CD4-positive, alpha-beta T cell treated with Interleukin-6 at 100 ng/mL for 8 hours (primary cell): ENCODE results near the gene TYMP.
A peak's percentile ranks its signal among the peaks of the same experiment; 100 is the strongest.

Source experiments
- DNase-seq: peaks from one replicate; pipeline ENCODE4 v3.0.0-alpha.2; 2020; ENCODE audit warnings: mixed read lengths, low spot score

The TYMP gene

GRCh38 chr22:50483556-50483955, 46.3 kb downstream of the TYMP start:
- no peak for DNase-seq

GRCh38 chr22:50483106-50483505, 46.7 kb downstream of the TYMP start:
- DNase-seq: no peak

GRCh38 chr22:50482107-50483074, 47.4 kb downstream of the TYMP start:
- DNase-seq: no peak

GRCh38 chr22:50481440-50482106, 48.2 kb downstream of the TYMP start, which contains the start of gene ADM2:
Gene ADM2 (plus strand): TSS chr22:50481543. CDS start chr22:50481848, 305 bp downstream.
- peak; percentile 62 for DNase-seq

GRCh38 chr22:50481045-50481439, 48.8 kb downstream of the TYMP start:
- DNase-seq: no peak

GRCh38 chr22:50479721-50480120, 50.1 kb downstream of the TYMP start:
- DNase-seq: no peak

- no peak for DNase-seq
Measured at GRCh38 chr22:50477923-50478322, 51.9 kb downstream of the TYMP start.

GRCh38 chr22:50476868-50477267, 52.9 kb downstream of the TYMP start:
- no peak for DNase-seq
